GM18519 (cell line): ENCODE data around the gene LPIN2.
"Not testable (repeated sequence)": the region's sequence is repeated elsewhere in the genome, so short reads cannot be mapped to it uniquely, and the experiment has no call there.

ENCODE experiments used
- ATAC-seq: cut with Tn5 transposase; IDR thresholded peaks from one replicate; pipeline ENCODE4 v1.9.1; 2021; ENCODE audit warnings: mild to moderate bottlenecking, moderate library complexity; ENCODE audit not compliant: unreplicated experiment, low FRiP score

The LPIN2 gene

GRCh38 chr18:3044931-3045698 lies 32.2 kb upstream of the LPIN2 start:
- no peak for ATAC-seq

DNA sequence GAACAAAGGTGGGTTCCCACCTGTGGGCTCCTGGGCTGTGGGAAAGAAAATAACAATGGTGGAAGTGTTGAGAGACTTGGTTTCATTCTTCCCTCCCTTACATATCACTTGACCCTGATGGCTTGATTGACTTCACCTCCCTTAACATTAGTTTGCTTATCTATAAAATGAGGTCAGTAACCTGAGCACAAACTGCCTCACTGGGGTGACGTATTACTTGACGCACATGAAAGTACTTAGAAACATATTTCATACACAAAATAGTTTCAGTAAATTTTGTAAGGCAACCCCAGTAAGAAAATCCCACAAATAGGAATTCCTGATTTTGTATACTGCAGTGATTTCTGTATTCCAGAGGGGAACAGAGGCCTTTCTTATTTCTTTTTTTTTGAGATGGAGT lies 29.4 kb upstream of the LPIN2 start:
- ATAC-seq: no peak

DNA sequence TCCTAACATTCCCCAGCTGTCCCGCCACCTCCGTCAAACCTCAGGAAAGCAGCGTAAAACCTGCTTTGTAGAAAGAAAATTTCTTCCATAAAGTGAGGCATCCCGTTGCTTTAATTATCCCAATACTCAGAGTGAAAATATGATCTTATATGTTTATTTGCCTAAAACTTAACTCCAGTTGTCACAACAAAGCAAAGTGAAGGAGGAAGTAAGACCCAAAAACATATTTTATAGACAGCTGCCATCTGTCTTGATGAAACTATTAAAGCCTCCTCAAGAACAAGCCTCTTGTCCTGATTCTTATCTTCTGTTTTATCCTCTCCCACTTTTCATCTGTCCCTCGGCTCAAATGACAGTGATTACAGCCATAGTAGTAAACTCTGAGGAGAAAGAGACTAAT lies 28.9 kb upstream of the LPIN2 start:
- ATAC-seq: no peak

DNA sequence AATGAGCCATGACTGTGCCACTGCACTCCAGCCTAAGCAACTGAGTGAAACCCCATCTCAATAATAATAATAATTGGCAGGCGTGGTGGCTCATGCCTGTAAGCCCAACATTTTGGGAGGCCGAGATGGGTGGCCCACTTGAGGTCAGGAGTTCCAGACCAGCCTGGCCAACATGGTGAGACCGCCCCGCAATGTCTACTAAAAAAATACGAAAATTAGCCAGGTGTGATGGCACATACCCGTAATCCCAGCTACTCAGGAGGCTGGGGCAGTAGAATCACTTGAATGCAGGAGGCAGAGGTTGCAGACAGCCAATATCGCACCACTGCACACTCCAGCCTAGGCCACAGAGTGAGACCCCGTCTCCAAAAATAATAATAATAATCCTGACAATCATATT lies 27.9 kb upstream of the LPIN2 start:
- no peak for ATAC-seq

DNA sequence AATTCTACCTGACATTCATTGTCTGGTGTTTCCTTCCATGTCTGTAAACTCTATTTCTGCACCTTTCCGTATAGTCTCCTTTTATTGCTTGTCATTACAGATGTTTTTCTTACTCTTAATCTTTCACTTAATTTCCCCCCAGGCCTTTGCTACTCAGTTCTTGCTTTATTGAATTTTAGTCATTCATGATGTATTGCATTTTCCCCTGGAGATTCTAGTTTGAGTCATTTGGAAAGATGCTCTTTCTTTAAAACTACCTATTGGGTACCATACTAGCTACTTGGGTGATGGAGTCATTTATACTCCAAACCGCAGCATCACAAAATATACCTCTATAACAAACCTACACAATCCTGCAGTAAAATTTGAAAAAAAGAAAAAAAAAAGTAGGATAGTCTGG lies 27.2 kb upstream of the LPIN2 start:
- no peak for ATAC-seq

GRCh38 chr18:3037423-3037915 lies 24.5 kb upstream of the LPIN2 start:
- peak; percentile 95 for ATAC-seq

GRCh38 chr18:3036108-3036507 lies 23.2 kb upstream of the LPIN2 start:
- no peak for ATAC-seq

DNA sequence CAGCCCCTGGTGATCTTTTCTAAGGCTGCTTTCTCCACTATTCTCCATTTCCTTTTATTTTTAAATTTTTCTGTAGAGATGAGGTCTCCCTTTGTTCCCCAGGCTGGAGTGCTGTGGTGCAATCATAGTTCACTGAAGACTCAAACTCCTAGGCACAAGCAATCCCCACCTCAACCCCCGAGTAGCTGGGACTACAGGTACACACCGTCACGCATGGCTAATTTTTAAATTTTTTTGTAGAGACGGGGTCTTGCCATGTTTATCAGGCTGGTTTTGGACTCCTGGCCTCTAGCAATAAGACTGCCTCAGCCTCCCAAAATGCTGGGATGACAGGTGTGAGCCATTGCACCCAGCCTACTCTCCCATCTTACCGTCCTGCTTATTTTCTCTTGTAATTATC lies 22.7 kb upstream of the LPIN2 start:
- no peak for ATAC-seq

DNA sequence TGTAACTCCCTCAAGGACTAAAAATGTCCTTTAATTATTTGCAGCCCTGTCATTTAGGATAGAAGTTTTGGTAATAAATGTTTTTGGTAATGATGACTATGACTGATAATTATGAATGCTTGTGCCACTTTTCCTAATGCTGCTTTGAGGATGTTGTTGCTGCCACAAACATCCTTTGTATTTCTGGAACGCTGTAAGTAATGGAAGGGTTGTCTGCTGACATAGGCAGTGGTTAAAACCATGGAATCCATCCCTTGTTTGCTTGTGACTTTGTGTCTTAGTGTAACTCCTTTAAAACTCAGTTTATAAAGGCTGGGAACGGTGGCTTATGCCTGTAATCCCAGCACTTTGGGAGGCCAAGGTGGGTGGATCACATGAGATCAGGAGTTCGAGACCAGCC lies 19.8 kb upstream of the LPIN2 start:
- ATAC-seq: no peak

- no peak for ATAC-seq
Observed at GRCh38 chr18:3029215-3029952, 16.4 kb upstream of the LPIN2 start.

DNA sequence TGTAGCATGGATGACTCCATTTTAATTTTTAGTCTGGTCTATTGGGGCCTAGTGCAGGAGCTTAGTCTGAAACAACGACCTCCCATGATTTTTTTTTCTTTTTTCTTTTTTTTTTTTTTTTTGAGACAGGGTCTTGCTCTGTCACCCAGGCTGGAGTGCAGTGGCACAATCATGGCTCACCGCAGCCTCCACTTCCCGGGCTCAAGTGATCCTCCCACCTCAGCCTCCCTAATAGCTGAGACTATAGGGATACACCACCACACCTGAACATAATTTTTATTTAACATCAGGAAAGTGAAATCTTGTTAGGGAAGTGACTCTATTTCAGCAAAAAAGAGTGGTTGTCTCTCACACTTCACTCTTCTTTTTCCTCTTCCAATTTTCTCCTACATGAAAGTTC lies 15.2 kb upstream of the LPIN2 start:
- not testable (repeated sequence) for ATAC-seq

DNA sequence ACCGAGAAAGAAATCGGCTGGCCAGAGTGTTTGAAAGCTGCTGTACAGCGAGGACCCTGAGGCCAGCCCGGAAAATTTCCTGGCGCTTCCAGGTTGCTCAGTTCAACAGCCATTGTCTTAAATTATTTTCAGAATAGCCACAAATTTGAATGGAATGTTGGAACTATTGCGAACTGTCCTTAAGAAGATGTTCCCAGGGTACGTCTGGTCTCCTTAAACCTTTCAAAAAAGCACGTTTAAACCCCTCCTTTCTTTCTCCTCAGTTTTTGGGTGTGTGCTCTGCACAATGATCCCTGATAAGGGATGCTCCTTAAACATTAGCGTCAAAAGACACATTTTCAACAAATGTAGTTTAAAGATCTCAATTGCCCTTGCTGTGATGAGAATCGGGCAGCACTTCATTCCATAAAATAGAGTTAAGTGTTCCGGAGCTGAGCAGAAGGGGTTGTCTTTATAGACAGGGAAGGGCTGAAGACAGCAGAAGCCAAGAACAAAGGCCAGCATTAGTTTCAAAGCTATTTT lies 14.5 kb upstream of the LPIN2 start:
- no peak for ATAC-seq

DNA sequence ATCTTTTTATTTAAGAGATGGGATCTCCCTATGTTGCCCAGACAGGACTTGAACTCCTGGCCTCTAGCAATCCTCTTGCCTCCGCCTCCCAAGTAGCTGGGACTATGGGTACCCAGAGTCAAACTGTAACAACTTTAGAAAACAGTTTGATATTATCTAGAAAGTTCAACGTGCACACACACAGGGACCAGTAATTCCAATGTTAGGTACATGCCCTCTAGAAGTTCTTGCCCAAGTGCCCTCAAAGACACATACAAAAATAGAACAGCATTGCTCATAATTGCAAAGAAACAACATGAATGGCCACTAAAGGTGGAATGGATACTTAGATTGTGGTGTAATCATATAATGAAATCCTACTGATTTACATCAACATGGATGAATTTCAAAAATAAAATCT lies 12.6 kb upstream of the LPIN2 start:
- no peak for ATAC-seq

GRCh38 chr18:3023603-3024002 lies 10.7 kb upstream of the LPIN2 start:
- ATAC-seq: not testable (repeated sequence)

DNA sequence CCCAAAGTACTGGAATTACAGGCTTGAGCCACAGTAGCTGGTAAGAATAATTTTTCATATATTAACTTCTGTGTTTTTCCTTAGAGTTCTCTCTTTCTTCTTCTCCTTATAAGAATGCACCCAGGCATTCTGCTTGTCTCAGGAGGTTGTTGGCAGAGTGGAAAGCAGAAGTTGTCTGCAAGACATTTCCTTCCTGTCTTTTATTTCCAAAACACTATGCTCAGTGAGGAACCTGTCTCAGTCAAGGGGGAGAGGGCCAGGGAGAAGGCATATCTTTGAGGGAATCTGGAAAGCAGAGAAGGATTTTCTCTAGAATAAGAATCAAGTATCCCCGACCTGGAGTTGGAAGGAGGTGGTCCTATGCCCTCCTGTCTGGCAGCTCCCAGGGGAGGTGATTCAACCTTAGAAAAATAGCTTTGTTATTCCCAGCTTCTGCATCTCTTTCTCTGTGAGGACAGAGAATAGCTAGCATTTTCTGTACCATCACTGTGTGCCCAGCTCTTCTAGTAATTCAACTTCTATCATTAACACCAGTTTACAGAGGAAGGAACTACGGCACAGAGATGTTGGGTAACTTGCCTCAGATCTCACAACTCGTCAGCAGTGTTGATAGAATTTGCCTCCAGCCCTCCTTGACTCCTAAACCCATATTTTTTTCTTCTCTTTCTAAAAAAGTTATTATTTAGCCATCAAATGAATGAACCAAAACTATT lies 3.8 kb upstream of the LPIN2 start:
- no peak for ATAC-seq

GRCh38 chr18:3015851-3016250 lies 2.9 kb upstream of the LPIN2 start:
- no peak for ATAC-seq

DNA sequence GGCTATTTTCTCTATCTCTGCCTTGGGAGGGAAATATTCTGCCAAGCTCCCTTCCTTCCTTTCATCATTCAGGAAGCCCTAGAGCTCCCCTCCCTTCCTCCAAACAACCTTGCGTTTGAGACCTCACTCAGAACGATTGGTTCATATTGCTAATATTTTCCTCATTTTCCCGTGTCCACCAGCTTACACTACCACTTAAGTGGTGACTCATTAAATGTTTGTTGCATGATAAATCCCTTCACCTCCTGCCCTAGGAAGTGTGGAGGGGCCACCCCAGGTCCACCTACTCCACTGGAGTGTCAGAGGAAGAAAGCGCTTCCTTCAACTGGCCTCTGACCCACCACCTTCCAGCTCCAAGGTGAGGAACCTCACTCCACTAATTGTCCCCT lies 2.3 kb upstream of the LPIN2 start:
- ATAC-seq: no peak

DNA sequence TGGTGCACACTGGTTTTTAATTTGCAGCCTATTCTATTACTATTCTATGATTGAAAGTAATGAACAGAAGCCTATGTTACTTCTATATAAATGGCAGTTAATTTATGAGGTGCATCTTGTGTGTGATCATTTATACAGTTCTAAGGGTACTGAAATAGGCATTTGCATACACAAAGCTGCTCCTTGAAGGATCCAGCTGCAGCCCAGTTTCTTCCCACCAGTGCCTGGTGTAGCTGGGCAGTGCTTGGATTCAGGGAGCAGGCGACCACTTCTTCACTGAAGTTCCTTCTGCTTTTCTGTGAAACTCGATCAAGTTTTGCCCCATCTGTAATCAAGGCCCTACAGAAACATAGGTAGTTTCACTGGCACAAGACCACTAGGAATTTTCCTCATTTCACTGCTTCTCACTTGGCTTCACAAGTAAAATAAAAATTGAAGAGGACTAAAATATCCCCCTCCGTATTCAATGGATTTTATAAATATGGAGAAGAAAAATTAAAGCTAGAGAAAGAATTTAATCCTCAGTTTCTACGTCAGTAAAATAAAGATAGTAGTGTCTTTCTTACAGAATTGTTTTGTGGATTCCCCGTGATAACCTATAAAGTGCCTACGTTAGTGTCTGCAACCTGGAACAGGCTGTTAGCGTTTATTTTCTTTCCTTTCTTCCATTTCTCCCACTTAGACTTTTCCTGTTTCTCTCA lies 1.7 kb upstream of the LPIN2 start:
- ATAC-seq: no peak

- no peak for ATAC-seq
Observed at GRCh38 chr18:3012136-3013023, 564 bp downstream of the LPIN2 start.

GRCh38 chr18:3010086-3010485 lies 2.9 kb downstream of the LPIN2 start:
- ATAC-seq: no peak
